ENCODE data around the gene BBS9.

The BBS9 gene

DNA sequence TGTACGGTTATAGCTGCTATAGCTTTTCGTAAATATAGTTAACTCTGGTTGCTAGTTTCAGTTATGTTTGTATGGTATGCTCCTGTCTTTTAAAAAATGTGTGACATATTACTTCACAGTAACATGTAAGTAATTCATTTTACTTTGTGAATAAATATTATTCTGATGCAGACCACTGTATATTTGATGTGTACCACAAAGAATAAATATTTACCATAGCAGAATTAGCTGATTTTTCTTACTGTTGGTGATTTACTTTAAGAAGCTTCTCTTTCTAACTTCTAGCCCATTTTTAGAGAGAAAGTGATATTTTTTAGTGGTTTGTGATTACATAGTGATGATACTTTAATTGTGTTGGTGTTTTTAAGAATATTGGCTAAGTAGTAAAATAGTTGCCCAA, 292.8 kb downstream of the BBS9 start:
- Histone ChIP-seq H3K4me3 (ENCODE audit: low read depth in 1 of 2, low read length in 1 of 2) (no peak overlapping the region), H3K27ac (no peak overlapping the region), H3K9me3 (no peaks in the 10 kb centered on the region), H3K27me3 (no peaks in the 10 kb centered on the region), H3K36me3 (no peaks in the 10 kb centered on the region), H3K4me1 (ENCODE audit: control insufficient read depth in 1 of 2, insufficient read depth in 1 of 2, low read depth in 1 of 2, low read length in 1 of 2) (no peaks in the 10 kb centered on the region)
- TF ChIP-seq, protein P1, sequence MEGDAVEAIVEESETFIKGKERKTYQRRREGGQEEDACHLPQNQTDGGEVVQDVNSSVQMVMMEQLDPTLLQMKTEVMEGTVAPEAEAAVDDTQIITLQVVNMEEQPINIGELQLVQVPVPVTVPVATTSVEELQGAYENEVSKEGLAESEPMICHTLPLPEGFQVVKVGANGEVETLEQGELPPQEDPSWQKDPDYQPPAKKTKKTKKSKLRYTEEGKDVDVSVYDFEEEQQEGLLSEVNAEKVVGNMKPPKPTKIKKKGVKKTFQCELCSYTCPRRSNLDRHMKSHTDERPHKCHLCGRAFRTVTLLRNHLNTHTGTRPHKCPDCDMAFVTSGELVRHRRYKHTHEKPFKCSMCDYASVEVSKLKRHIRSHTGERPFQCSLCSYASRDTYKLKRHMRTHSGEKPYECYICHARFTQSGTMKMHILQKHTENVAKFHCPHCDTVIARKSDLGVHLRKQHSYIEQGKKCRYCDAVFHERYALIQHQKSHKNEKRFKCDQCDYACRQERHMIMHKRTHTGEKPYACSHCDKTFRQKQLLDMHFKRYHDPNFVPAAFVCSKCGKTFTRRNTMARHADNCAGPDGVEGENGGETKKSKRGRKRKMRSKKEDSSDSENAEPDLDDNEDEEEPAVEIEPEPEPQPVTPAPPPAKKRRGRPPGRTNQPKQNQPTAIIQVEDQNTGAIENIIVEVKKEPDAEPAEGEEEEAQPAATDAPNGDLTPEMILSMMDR (IDR thresholded peaks at IDR 0.05), result no peak

DNA sequence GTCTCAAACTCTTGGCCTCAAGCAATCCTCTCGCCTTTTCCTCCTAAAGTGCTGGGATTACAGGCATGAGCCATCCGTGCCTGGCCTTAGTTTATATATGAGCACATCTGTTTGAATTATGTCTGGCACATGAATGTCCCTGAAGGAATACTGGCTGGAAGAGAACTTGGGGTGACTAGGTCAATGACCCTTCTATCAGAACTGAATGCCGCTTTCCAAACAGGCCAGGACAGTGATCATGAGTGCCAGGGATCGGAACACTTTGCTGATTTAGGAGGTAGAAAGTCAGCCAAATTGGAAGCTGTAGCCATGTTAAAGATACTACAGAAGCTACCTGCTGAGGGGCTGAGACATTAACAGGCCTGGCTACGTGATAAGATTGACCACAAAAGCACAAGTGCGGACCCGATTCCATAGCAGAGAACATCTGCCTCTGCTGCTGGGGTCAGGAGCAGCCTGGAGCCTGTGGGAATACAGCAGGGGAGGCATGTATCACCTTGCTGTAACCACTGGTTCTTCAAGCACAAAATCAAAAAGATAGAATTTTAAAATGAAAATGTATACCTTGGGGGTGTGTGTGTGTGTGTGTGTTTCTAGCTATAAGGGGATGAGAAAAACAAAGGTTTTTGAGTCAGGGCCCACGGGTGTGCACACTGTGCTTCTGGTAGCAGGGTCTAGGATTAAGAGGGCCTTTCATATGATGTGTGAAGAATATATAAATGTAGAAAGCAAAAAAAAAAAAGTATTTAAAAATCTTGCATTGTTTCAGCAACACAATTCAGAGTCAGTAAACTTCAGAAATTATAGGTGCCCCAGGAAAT, 293.7 kb downstream of the BBS9 start:
- no peaks in the 10 kb centered on the region for H3K9me3 ChIP-seq
- no peaks in the 10 kb centered on the region for H3K27me3 ChIP-seq
- TF ChIP-seq, protein P1 (IDR thresholded peaks at IDR 0.05), result no peak
- no peaks in the 10 kb centered on the region for H3K4me1 ChIP-seq (ENCODE audit: control insufficient read depth in 1 of 2, insufficient read depth in 1 of 2, low read depth in 1 of 2, low read length in 1 of 2)
- H3K4me3 ChIP-seq (ENCODE audit: low read depth in 1 of 2, low read length in 1 of 2), result no peak overlapping the region
- no peak overlapping the region for H3K27ac ChIP-seq
- no peaks in the 10 kb centered on the region for H3K36me3 ChIP-seq

DNA sequence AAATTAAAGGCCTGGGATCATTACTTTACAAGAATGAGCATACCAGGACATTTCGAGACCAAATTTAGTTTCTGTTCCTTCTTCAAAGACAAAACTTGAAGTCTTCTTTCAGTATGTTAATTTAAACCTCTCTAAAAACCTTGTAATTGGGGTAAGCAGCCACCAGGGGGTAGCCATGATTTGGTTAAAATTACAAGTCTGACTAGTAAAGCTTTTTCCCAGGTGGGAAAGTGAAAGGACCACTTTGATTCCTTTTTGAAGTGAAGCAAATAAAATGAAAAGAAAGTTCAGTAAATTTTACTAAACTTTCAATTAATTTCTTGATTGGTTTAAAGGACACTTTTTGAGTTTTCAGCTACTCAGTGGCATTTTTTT, 294.3 kb downstream of the BBS9 start:
- Histone ChIP-seq H3K27ac (no peak overlapping the region), H3K27me3 (no peaks in the 10 kb centered on the region), H3K4me1 (ENCODE audit: control insufficient read depth in 1 of 2, insufficient read depth in 1 of 2, low read depth in 1 of 2, low read length in 1 of 2) (no peaks in the 10 kb centered on the region), H3K4me3 (ENCODE audit: low read depth in 1 of 2, low read length in 1 of 2) (no peak overlapping the region), H3K9me3 (no peaks in the 10 kb centered on the region), H3K36me3 (no peaks in the 10 kb centered on the region)
- TF ChIP-seq, protein P1 (IDR thresholded peaks at IDR 0.05), result no peak

DNA sequence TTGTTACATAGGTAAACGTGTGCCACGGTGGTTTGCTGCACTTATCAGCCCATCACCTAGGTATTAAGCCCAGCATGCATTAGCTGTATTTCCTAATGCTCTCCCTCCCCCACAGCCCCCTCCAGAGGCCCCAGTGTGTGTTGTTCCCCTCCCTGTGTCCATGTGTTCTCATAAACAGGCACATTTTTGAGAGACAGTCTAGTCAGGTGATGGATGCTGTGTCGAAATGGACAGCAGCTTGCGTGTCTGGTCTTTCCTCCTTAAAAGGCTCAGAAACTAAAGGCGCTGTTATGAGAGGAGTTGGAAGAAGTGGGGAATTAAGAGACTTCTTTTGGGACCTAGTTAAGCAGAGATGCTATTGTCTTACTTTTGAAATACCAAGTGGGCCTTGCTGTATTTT, 296.0 kb downstream of the BBS9 start:
- no peak overlapping the region for H3K27ac ChIP-seq
- H3K9me3 ChIP-seq, result no peaks in the 10 kb centered on the region
- H3K36me3 ChIP-seq, result no peaks in the 10 kb centered on the region
- H3K4me1 ChIP-seq (ENCODE audit: control insufficient read depth in 1 of 2, insufficient read depth in 1 of 2, low read depth in 1 of 2, low read length in 1 of 2), result no peaks in the 10 kb centered on the region
- no peaks in the 10 kb centered on the region for H3K27me3 ChIP-seq
- H3K4me3 ChIP-seq (ENCODE audit: low read depth in 1 of 2, low read length in 1 of 2), result no peak overlapping the region
- TF ChIP-seq, protein P1 (IDR thresholded peaks at IDR 0.05), result no peak

DNA sequence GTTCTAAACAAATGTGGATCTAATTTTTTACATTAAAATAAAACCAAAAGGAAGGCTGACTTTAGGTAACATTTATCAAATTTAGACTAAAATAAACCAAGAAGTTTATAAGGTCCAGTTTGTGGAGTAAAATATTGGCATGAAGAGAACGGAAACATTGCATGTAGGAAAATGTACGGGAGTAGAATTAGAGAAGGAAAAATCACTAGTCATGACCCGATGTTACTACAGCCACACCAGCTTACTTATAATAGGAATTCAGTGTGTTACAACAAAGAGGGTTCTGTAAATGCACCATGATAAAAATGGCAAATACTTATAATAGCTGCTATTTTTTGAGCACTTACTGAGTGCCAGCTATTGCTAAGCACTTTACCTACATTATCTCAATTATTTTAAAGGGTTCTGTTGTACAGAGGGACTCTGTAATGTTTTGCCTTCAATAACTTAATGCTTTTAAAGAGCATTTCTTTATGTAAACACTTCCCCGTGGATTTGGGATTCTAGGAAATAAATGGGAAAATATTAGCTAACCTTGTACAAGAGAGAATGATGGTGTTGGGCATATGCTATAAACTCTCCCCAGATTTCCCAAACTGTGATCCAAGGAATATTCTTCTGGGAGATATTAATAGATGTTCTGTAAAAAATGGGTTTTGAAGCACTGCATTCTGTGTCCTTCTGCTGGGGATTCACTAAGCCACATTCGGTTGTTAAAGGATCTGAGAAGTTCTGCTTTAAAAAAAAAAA, 296.7 kb downstream of the BBS9 start:
- no peaks in the 10 kb centered on the region for H3K27me3 ChIP-seq
- H3K27ac ChIP-seq, result no peak overlapping the region
- no peaks in the 10 kb centered on the region for H3K36me3 ChIP-seq
- no peaks in the 10 kb centered on the region for H3K9me3 ChIP-seq
- no peaks in the 10 kb centered on the region for H3K4me1 ChIP-seq (ENCODE audit: control insufficient read depth in 1 of 2, insufficient read depth in 1 of 2, low read depth in 1 of 2, low read length in 1 of 2)
- TF ChIP-seq, protein P1 (IDR thresholded peaks at IDR 0.05), result no peak
- no peak overlapping the region for H3K4me3 ChIP-seq (ENCODE audit: low read depth in 1 of 2, low read length in 1 of 2)
